Natural killer cell treated with Interleukin-12 subunit alpha and Interleukin-12 subunit beta and Interleukin-15 and Interleukin-18, amount 100 ng/mL, for 72 hours (primary cell): ENCODE data around the gene ZNF157. TPM values are rescaled to one million over a fixed set of nuclear protein-coding genes. Genes with fewer than 3 reads are reported as not detected.

ENCODE experiments used
- total RNA-seq, 2 donors: library from RNA; stranded (reverse); gene quantifications; one replicate each; pipeline ENCODE4 v1.2.3, GENCODE V29; 2022

The ZNF157 gene
- total RNA-seq, 2 donors from 2014 or later = 0.31 to 0.61 TPM

Other genes starting within 250 kb of the ZNF157 start
- gene NDUFB11, start 225.9 kb upstream of the ZNF157 start, total RNA-seq = 10 to 100 TPM; 50.8 to 75.4 TPM
- 10 to 100 TPM; 59.6 to 62.2 TPM for gene RBM10, start 225.4 kb upstream of the ZNF157 start, total RNA-seq
- gene UBA1, start 176.7 kb upstream of the ZNF157 start, total RNA-seq = 100 to 1,000 TPM; 227 to 243 TPM
- gene CDK16, start 151.9 kb upstream of the ZNF157 start, total RNA-seq = 10 to 100 TPM; 62.2 to 63.7 TPM
- gene USP11, start 137.6 kb upstream of the ZNF157 start, total RNA-seq = 10 to 100 TPM; 45.7 to 49.2 TPM
- gene ZNF41, start 112.6 kb downstream of the ZNF157 start, total RNA-seq = 10 to 100 TPM; 12.5 to 16.6 TPM
- 10 to 100 TPM; 84.7 to 87.1 TPM for gene ARAF, start 190.6 kb downstream of the ZNF157 start, total RNA-seq
- gene TIMP1, start 211.9 kb downstream of the ZNF157 start, total RNA-seq = 10 to 100 TPM in 1 of 2 donors, 1 to 10 TPM in 1; 9.1 to 12.5 TPM
- under 1 TPM; 0.29 to 0.92 TPM for gene SYN1, start 249.3 kb downstream of the ZNF157 start, total RNA-seq